IPS-20b (cell line): ENCODE data around the gene ZMYND15.

ENCODE experiments used
- H3K27ac ChIP-seq: one replicate; pipeline ENCODE4 v1.5.1; 2013; ENCODE audit warnings: low read length
- H3K27me3 ChIP-seq: 2 replicates; pipeline ENCODE4 v1.6.1; 2013; ENCODE audit warnings: mild to moderate bottlenecking, low read length, inconsistent platforms; ENCODE audit not compliant: insufficient read depth
- H3K36me3 ChIP-seq: 2 replicates; pipeline ENCODE4 v1.6.1; 2013; ENCODE audit warnings: low read depth, mild to moderate bottlenecking, inconsistent platforms, low read length, moderate library complexity; ENCODE audit not compliant: insufficient read depth
- H3K4me1 ChIP-seq: 2 replicates; pipeline ENCODE4 v1.6.1; 2013; ENCODE audit warnings: mild to moderate bottlenecking, control low read depth, inconsistent platforms, low read length, moderate library complexity; ENCODE audit not compliant: insufficient read depth
- H3K4me3 ChIP-seq: 2 replicates; pipeline ENCODE4 v1.5.1; 2013; ENCODE audit warnings: mild to moderate bottlenecking, low read length, inconsistent platforms
- H3K9ac ChIP-seq: 2 replicates; pipeline ENCODE4 v1.6.1; 2013; ENCODE audit warnings: low read depth, mild to moderate bottlenecking, inconsistent platforms, low read length, moderate library complexity
- H3K9me3 ChIP-seq: 2 replicates; pipeline ENCODE4 v1.6.1; 2013; ENCODE audit warnings: mild to moderate bottlenecking, low read depth, low read length, inconsistent platforms; ENCODE audit not compliant: insufficient read depth

The ZMYND15 gene

DNA sequence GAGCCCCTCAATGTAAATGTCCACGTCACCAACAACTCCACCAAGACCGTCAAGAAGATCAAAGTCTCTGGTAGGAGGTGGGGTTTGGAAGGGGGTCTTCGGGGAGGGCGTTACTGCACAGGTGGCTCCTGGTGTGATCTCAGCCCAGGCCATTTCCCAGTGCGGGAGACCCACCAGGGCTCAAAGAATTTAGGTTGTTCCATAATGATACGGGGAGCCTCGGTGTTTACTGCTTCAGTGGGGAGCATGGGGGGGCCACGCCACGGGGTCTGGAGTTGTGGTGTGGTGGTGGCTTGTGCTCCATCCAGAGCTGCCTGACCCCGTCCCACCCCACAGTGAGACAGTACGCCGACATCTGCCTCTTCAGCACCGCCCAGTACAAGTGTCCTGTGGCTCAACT lies 21.4 kb upstream of the ZMYND15 start:
- H3K27ac ChIP-seq = no peak overlapping the region
- no peaks in the 10 kb centered on the region for H3K4me1 ChIP-seq
- no peaks in the 10 kb centered on the region for H3K9me3 ChIP-seq
- H3K4me3 ChIP-seq = no peak overlapping the region
- peaks cover 45% of the 10 kb centered on the region for H3K36me3 ChIP-seq
- H3K27me3 ChIP-seq = no peaks in the 10 kb centered on the region
- H3K9ac ChIP-seq = no peak overlapping the region

DNA sequence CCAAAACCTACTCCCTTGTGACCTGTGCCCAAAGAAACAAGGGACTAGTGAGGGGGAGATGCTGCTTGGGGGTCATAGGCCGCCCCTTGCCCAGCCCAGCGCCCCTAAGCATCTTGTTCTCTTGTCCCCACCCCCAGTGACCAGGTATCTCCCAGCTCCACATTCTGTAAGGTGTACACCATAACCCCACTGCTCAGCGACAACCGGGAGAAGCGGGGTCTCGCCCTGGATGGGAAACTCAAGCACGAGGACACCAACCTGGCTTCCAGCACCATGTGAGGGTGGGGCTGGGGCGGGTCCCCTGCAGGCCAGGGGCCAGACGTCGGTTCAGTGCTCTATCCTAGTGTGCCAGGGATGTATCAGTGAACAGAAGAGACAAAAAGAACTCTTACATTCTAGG lies 20.5 kb upstream of the ZMYND15 start:
- no peaks in the 10 kb centered on the region for H3K27me3 ChIP-seq
- H3K4me1 ChIP-seq = no peaks in the 10 kb centered on the region
- peaks cover 45% of the 10 kb centered on the region for H3K36me3 ChIP-seq
- H3K4me3 ChIP-seq = no peak overlapping the region
- no peak overlapping the region for H3K27ac ChIP-seq
- H3K9ac ChIP-seq = no peak overlapping the region
- H3K9me3 ChIP-seq = no peaks in the 10 kb centered on the region

DNA sequence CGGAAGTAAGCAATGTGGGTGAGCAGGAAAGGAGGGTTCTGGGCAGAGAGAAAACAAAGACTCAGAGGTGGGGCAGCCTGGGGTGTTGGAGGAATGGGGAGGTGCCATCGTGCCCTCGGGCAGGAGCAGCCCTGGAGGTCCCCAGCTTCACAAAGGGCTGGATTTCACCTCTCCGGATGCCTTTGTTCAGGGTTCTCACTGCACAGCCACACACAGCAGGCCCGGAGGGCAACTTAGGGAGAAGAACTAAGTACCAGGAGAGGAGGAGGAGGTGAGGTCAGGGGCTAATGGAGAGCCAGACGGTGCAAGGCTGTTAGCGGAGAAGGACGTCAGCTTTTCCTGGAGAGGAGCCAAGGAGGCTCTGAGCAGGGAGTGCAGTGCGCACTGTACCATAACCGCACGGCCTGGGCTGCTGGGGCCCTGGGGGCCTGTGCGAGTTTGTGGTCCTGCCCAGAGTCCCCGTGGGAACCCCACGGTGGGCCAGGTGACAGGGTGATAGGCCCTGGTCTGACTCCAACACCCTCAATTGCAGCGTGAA lies 19.9 kb upstream of the ZMYND15 start:
- H3K4me1 ChIP-seq = no peaks in the 10 kb centered on the region
- H3K27ac ChIP-seq = no peak overlapping the region
- no peaks in the 10 kb centered on the region for H3K27me3 ChIP-seq
- no peaks in the 10 kb centered on the region for H3K9me3 ChIP-seq
- H3K4me3 ChIP-seq = no peak overlapping the region
- peaks cover 45% of the 10 kb centered on the region for H3K36me3 ChIP-seq
- H3K9ac ChIP-seq = no peak overlapping the region; the same call in 1 of the 2 replicates

DNA sequence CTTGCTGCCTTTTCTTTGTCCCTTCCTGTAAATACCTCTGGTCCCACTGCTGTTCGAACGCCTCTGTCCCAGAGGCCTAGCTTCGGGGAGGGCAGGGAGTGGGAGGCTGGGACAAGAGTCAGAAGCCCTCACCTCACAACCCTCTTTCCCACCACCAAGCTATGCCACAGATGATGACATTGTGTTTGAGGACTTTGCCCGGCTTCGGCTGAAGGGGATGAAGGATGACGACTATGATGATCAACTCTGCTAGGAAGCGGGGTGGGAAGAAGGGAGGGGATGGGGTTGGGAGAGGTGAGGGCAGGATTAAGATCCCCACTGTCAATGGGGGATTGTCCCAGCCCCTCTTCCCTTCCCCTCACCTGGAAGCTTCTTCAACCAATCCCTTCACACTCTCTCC lies 18.8 kb upstream of the ZMYND15 start:
- H3K36me3 ChIP-seq = peaks cover 40% of the 10 kb centered on the region
- H3K4me3 ChIP-seq = no peak overlapping the region
- no peak overlapping the region for H3K9ac ChIP-seq
- H3K9me3 ChIP-seq = no peaks in the 10 kb centered on the region
- no peak overlapping the region for H3K27ac ChIP-seq
- H3K4me1 ChIP-seq = no peaks in the 10 kb centered on the region
- no peaks in the 10 kb centered on the region for H3K27me3 ChIP-seq

DNA sequence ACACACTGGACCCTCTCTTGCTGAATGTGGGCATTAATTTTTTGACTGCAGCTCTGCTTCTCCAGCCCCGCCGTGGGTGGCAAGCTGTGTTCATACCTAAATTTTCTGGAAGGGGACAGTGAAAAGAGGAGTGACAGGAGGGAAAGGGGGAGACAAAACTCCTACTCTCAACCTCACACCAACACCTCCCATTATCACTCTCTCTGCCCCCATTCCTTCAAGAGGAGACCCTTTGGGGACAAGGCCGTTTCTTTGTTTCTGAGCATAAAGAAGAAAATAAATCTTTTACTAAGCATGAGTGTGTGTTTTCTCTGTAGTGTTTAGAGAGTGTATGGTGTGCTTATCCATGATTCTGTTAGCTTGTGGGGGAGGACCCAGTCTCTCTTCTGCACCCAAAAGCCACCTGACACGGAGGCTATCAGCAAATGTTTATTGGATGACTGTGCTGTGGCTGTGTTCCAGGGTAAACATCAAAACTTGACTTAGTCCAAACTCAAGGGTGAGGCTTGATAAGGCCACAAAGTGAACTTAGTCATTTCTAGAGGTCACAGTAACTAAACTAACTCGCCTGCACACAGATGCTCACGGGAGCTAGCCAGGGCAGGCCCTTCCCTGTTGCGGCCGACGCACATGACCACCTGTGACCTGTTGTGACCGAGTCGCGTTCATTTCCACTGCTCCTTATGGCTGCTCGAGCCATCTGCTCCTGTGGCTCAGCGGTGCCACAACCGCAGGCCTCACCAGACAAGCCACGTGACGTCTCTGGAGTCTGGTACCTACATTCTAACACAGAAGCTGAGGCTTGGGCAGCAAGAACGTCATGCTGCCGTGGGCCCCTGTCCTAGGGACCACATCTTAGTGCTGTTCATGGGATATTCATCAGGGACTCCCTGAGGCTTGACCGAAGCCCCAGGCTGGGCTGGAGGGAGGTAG lies 18.2 kb upstream of the ZMYND15 start:
- Histone ChIP-seq H3K27me3 (no peaks in the 10 kb centered on the region), H3K9me3 (no peaks in the 10 kb centered on the region), H3K9ac (no peak overlapping the region), H3K4me1 (no peaks in the 10 kb centered on the region), H3K27ac (no peak overlapping the region), H3K36me3 (peaks cover 38% of the 10 kb centered on the region), H3K4me3 (no peak overlapping the region)

DNA sequence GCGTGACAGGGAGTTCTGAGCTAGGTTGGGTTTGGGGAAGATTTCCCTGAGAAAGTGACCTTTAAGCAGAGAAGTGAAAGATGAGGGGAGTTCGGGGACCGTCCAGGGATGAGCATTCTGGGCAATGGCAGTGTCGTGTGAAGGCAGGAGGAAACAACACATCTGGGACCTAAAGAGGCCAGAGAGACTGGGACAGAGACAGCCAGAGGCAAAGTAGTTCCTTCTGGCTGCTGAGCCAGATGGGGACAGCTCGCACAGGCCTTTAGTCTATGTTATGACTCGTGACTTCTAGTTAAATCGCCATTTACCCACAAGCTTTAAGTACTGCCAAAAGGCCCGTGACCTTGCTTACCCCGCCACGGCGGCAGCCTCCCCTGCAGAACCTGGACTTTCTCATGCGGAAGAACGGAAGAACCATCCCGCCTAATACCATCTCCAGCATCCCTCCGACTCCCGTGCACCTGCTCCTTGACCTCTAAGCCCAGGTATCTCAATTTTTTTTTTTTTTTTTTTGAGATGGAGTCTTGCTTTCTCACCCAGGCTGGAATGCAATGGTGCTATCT lies 16.9 kb upstream of the ZMYND15 start:
- Histone ChIP-seq H3K36me3 (peaks cover 28% of the 10 kb centered on the region), H3K4me3 (no peak overlapping the region), H3K27me3 (no peaks in the 10 kb centered on the region), H3K27ac (no peak overlapping the region), H3K4me1 (no peaks in the 10 kb centered on the region), H3K9ac (no peak overlapping the region), H3K9me3 (no peaks in the 10 kb centered on the region)

DNA sequence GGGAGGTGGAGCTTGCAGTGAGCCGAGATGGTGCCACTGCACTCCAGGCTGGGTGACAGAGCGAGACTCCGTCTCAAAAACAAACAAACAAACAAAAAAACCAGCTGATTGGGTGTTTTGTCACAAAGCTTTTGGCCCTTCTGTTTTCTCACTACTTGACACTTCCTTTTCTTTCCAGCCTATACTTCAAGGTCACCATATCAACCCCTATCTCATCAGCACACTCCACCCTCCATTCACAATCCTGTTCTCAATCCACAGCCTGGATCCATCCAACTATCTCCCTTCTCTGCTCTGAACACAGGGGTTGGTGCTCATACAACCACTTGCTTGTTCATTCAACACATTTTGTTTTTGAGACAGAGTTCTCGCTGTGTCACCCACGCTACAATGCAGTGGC lies 15.0 kb upstream of the ZMYND15 start:
- Histone ChIP-seq H3K27me3 (no peaks in the 10 kb centered on the region), H3K4me3 (no peak overlapping the region), H3K9me3 (no peaks in the 10 kb centered on the region), H3K27ac (no peak overlapping the region), H3K4me1 (no peaks in the 10 kb centered on the region), H3K36me3 (peaks cover 12% of the 10 kb centered on the region; the same call in 1 of the 2 replicates), H3K9ac (no peak overlapping the region)

DNA sequence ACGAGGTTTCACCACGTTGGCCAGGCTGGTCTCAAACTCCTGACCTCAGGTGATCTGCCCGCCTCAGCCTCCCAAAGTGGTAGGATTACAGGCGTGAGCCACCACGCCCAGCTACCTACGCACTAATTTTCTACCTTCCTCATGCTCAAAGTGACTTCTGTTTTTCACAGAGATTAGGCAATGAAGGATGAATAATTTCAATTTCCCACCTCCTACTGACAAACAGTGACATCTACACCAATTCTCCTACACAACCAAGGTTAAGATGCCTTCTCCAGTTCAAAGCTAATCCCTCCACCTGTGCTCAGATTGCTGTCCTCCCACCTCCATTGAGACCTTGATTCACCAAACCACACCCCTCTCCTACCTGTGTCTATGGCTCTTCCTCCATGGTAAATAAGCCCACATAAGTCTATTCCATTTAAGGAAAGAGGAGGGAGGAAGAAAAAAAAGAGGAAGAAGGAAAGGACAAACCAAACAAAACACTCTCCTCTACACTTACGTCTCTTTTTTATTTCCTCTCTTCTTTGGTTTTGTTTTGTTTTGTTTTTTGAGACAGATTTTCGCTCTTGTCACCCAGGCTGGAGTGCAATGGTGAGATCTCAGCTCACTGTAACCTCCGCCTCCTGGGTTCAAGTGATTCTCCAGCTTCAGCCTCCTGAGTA lies 13.9 kb upstream of the ZMYND15 start:
- no peak overlapping the region for H3K4me3 ChIP-seq
- peaks cover 4% of the 10 kb centered on the region; the same call in 1 of the 2 replicates for H3K36me3 ChIP-seq
- H3K9ac ChIP-seq = no peak overlapping the region
- no peaks in the 10 kb centered on the region for H3K9me3 ChIP-seq
- no peaks in the 10 kb centered on the region for H3K4me1 ChIP-seq
- H3K27ac ChIP-seq = no peak overlapping the region
- H3K27me3 ChIP-seq = no peaks in the 10 kb centered on the region

DNA sequence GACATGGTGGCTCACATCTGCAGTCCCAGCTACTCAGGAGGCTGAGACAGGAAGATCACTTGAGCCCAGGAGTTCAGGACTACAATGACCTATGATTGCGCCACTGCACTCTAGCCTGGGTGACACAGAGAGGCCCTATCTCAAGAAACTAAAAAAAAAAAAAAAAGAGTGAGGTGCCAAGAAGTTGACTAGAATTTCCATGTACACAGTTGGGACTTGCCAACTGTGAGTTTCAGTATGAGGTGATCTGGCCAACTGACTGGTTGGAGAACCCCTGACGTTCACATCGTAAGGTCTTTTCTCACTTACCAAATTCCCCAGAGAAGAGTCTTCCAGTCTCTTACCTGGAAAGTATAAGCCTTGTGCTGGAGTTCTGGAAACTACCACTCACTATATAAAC lies 11.5 kb upstream of the ZMYND15 start:
- Histone ChIP-seq H3K36me3 (peaks cover 3% of the 10 kb centered on the region; the same call in 1 of the 2 replicates), H3K9me3 (no peaks in the 10 kb centered on the region), H3K4me1 (no peaks in the 10 kb centered on the region), H3K9ac (no peak overlapping the region), H3K27ac (no peak overlapping the region), H3K4me3 (no peak overlapping the region), H3K27me3 (no peaks in the 10 kb centered on the region)

DNA sequence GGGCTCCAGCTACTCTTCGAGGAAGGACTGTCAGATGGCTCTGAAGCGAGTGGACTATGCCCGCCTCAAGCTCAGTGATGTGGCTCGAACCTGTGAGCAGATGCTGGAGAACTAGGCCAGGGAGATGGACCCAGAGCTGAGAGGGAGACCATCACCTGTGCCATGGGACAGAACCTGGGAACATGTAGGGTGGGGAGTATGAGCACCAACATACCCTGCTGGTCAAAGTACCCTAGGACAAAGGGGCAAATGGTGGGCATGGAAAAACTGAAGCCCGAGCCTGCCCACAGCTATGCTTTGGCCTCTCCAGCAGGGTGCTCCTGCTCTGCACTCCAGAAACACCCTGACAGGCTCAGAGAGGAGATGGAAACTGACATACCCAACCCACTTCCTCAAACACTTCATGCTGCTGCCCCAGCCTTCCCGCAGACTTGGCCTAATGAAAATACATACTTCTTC lies 6.5 kb upstream of the ZMYND15 start:
- H3K27me3 ChIP-seq = peaks cover 24% of the 10 kb centered on the region
- H3K36me3 ChIP-seq = peaks cover 5% of the 10 kb centered on the region; the same call in 1 of the 2 replicates
- peaks cover 1% of the 10 kb centered on the region; the same call in 1 of the 2 replicates for H3K4me1 ChIP-seq
- H3K9me3 ChIP-seq = no peaks in the 10 kb centered on the region
- no peak overlapping the region for H3K27ac ChIP-seq
- no peak overlapping the region for H3K4me3 ChIP-seq
- H3K9ac ChIP-seq = no peak overlapping the region

DNA sequence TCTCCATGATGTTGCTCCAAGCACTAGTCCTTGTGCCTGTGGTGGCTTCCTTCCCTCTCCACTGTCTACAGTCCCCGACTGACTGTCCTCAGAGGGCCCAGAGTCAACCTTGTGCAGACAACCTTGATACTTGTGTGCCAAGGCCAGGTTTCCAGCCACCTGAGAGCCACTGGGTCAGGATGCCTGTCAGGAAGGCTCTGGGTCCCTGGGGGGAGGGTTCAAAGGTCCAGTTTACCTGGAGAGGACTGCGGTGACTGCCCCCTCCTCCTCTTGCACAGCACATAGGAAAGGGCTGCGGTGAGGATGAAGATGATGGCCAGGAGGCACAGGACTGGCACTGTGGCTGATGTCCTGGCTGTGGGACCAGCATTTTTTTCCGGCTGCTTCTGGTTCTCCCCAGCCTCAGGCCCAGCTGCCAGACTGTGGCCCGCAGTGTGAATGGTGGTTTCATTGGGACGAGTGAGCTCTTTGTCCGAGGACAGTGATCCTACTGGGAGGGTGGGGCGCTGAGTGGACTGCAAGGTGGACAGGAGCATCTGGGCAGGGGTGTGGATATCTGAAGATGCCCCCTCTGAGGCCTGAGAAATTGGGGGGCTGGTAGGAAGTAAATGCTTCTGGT lies 4.7 kb upstream of the ZMYND15 start:
- Histone ChIP-seq H3K36me3 (peaks cover 5% of the 10 kb centered on the region; the same call in 1 of the 2 replicates), H3K27me3 (peaks cover 43% of the 10 kb centered on the region), H3K4me3 (no peak overlapping the region), H3K27ac (no peak overlapping the region), H3K9ac (no peak overlapping the region), H3K9me3 (no peaks in the 10 kb centered on the region), H3K4me1 (peaks cover 4% of the 10 kb centered on the region; the same call in 1 of the 2 replicates)
